Measurements from ENCODE around the gene TRIO. TPM values are rescaled to one million over a fixed set of nuclear protein-coding genes. Genes with fewer than 3 reads are reported as not detected.

The TRIO gene
- total RNA-seq, 1 experiment from 2014 or later: 88.8 TPM

- H3K4me3 Mint-ChIP-seq: no peak overlapping the region
- peaks cover 69% of the 10 kb centered on the region for H3K36me3 Mint-ChIP-seq
- TF ChIP-seq CTCF (IDR thresholded peaks at IDR 0.05) (no peak), ZNF671 (CRISPR knock-in tag; IDR thresholded peaks at IDR 0.05) (no peak), AR (CRISPR knock-in tag; IDR thresholded peaks at IDR 0.05) (no peak), ELF4 (CRISPR knock-in tag; IDR thresholded peaks at IDR 0.05; ENCODE audit: low read depth) (no peak), FOXK1 (CRISPR knock-in tag; IDR thresholded peaks at IDR 0.05) (no peak), ATF1 (CRISPR knock-in tag; IDR thresholded peaks at IDR 0.05) (no peak), ZNF232 (CRISPR knock-in tag; IDR thresholded peaks at IDR 0.05) (no peak), E2F1 (CRISPR knock-in tag; IDR thresholded peaks at IDR 0.05) (no peak), ZNF138 (CRISPR knock-in tag; conservative IDR thresholded peaks at IDR 0.05) (no peak), CDX4 (CRISPR knock-in tag; IDR thresholded peaks at IDR 0.05; ENCODE audit: borderline replicate concordance) (no peak), NFATC4 (CRISPR knock-in tag; IDR thresholded peaks at IDR 0.05) (no peak), GABPB1 (CRISPR knock-in tag; IDR thresholded peaks at IDR 0.05) (no peak), GRHL2 (CRISPR knock-in tag; IDR thresholded peaks at IDR 0.05; ENCODE audit: insufficient replicate concordance, severe bottlenecking) (no peak), USF2 (CRISPR knock-in tag; IDR thresholded peaks at IDR 0.05) (no peak)
- TF ChIP-seq, protein P1, sequence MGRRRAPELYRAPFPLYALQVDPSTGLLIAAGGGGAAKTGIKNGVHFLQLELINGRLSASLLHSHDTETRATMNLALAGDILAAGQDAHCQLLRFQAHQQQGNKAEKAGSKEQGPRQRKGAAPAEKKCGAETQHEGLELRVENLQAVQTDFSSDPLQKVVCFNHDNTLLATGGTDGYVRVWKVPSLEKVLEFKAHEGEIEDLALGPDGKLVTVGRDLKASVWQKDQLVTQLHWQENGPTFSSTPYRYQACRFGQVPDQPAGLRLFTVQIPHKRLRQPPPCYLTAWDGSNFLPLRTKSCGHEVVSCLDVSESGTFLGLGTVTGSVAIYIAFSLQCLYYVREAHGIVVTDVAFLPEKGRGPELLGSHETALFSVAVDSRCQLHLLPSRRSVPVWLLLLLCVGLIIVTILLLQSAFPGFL (CRISPR knock-in tag; IDR thresholded peaks at IDR 0.05; ENCODE audit: borderline replicate concordance): no peak
- TF ChIP-seq, protein P2, sequence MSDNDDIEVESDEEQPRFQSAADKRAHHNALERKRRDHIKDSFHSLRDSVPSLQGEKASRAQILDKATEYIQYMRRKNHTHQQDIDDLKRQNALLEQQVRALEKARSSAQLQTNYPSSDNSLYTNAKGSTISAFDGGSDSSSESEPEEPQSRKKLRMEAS (CRISPR knock-in tag; IDR thresholded peaks at IDR 0.05): no peak
- TF ChIP-seq, protein P3, sequence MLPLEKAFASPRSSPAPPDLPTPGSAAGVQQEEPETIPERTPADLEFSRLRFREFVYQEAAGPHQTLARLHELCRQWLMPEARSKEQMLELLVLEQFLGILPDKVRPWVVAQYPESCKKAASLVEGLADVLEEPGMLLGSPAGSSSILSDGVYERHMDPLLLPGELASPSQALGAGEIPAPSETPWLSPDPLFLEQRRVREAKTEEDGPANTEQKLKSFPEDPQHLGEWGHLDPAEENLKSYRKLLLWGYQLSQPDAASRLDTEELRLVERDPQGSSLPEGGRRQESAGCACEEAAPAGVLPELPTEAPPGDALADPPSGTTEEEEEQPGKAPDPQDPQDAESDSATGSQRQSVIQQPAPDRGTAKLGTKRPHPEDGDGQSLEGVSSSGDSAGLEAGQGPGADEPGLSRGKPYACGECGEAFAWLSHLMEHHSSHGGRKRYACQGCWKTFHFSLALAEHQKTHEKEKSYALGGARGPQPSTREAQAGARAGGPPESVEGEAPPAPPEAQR (CRISPR knock-in tag; IDR thresholded peaks at IDR 0.05): no peak
- TF ChIP-seq, protein P4, sequence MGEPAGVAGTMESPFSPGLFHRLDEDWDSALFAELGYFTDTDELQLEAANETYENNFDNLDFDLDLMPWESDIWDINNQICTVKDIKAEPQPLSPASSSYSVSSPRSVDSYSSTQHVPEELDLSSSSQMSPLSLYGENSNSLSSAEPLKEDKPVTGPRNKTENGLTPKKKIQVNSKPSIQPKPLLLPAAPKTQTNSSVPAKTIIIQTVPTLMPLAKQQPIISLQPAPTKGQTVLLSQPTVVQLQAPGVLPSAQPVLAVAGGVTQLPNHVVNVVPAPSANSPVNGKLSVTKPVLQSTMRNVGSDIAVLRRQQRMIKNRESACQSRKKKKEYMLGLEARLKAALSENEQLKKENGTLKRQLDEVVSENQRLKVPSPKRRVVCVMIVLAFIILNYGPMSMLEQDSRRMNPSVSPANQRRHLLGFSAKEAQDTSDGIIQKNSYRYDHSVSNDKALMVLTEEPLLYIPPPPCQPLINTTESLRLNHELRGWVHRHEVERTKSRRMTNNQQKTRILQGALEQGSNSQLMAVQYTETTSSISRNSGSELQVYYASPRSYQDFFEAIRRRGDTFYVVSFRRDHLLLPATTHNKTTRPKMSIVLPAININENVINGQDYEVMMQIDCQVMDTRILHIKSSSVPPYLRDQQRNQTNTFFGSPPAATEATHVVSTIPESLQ (CRISPR knock-in tag; IDR thresholded peaks at IDR 0.05): no peak
- ChIA-PET POLR2A (no interaction called here), CTCF (no interaction called here)
- DNase-seq (ENCODE audit: low spot score) (no peak), ATAC-seq (no peak)
- H3K4me1 Mint-ChIP-seq: peaks cover 10% of the 10 kb centered on the region
- H3K9me3 Mint-ChIP-seq: no peaks in the 10 kb centered on the region
- no peaks in the 10 kb centered on the region for H3K27me3 Mint-ChIP-seq (ENCODE audit: low read depth)
- no peak overlapping the region for H3K27ac Mint-ChIP-seq
Observed at GRCh38 chr5:14367364-14367763, 224.2 kb downstream of the TRIO start.
